Kidney capillary endothelial cell (primary cell): Measurements from ENCODE around the gene JADE1.

Source experiments
- DNase-seq: peaks from one replicate; pipeline ENCODE4 v3.0.0-alpha.2; 2018; ENCODE audit warnings: low spot score

The JADE1 gene

GRCh38 chr4:128810871-128811570 is 1.5 kb downstream of the JADE1 start:
- DNase-seq, result peak; percentile 48

DNA sequence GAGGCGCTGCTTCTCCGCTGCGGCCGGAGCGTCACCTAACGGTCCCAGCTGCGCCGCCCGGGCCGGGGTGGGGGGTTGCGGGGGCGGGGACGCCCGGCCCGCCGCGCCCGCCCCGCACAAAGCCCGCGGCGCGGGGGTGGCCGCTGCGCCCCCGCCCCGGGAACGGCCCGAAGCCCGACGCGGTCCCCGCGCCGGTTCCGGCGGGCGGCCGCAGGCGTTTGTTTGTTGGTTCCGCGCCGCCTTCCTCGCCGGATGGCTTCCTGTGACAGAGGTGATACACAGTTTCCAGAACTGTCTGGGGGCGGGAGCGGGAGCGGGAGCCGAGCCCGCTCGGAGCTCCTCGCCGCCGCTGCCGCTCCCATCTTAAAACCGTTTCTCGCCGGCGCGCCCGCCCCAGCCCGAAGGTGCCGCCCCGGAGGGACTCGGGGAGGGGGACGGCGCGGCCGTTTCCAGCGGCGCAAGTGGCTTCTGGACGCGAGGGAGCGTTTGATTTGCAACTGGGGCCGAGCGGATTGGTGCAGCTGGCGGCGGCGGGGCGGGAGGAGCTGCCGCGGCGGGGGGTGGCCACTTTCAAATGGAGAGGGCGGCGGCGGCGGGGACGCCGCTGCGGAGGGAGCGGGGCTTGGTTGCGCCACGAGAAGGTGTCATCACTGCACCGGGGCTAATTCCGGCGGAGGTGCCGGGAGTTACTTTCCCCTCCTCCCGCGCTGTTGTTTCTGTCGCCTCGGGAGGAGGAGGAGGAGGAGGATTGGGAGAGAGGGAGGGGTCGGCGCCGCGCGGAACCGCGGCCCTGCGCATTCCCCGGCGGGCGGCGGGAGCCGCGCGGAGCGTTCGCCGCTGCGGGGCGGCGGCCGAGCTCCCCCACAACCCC is 2.3 kb downstream of the JADE1 start:
- DNase-seq, result peak; percentile 67

- peak; percentile 52 for DNase-seq
Measured at GRCh38 chr4:128812442-128813235, 3.1 kb downstream of the JADE1 start.

- DNase-seq, result no peak
Measured at GRCh38 chr4:128813965-128814364, 4.5 kb downstream of the JADE1 start.

- DNase-seq, result no peak
Measured at GRCh38 chr4:128818442-128818841, 8.9 kb downstream of the JADE1 start.

- no peak for DNase-seq
Measured at GRCh38 chr4:128819082-128819742, 9.7 kb downstream of the JADE1 start.

- DNase-seq, result no peak
Measured at GRCh38 chr4:128820671-128821070, 11.2 kb downstream of the JADE1 start.

DNA sequence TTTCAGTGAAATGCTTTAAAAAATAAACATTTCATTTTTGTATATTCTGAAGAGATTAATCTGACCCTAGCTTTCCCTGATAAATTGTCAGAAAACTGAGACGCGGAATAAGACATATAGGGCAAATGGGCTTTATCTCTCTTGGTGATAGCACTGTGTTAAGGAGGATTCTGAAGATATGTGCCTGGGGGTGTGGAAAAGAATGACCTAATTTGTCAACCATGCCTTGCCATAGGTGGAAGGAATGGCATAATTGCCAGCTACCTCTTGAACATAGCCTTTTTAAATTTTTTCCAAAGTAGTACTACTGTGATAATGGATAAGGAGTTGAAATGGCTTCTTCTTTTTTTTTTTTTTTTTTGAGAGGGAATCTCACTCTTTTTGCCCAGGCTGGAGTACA is 11.7 kb downstream of the JADE1 start:
- DNase-seq, result no peak

GRCh38 chr4:128823025-128823661 is 13.6 kb downstream of the JADE1 start:
- DNase-seq, result peak; percentile 60

DNA sequence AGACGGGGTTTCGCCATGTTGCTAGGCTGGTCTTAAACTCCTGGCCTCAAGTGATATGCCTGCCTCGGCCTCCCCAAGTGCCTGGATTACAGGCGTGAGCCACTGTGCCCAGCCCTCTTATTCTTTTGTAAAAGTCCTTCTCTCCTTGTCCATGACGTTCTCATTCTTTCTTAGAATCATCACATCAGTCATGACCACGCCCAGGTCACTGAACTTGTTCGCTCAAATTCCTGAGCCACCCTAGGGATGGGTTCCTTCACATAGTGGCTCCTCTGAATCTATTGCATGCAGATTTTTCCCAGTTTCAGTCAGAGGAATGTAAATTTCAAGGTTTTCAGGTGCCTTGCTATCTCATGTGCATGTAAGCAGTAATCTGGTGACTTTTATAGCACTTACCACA is 15.7 kb downstream of the JADE1 start:
- no peak for DNase-seq

DNA sequence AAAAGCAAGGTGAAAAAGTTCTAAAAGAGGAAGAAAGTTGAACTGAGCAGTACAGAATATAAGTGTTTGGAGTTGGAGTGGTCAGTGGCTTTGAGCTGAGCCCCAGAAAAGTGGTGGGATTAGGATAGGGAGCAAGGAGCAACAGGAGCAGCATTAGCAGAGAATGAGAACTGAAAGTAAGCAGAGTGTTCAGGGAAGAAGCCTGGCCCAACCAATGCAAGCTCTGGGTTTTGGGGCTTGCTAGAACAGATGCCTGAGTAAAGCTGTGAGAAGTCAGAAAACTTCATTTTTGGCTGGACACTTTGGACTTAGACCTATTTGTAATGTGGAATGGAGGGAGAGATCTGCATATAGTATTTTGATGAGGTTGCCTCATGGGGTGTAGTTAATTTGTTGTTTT is 17.8 kb downstream of the JADE1 start:
- DNase-seq, result no peak

DNA sequence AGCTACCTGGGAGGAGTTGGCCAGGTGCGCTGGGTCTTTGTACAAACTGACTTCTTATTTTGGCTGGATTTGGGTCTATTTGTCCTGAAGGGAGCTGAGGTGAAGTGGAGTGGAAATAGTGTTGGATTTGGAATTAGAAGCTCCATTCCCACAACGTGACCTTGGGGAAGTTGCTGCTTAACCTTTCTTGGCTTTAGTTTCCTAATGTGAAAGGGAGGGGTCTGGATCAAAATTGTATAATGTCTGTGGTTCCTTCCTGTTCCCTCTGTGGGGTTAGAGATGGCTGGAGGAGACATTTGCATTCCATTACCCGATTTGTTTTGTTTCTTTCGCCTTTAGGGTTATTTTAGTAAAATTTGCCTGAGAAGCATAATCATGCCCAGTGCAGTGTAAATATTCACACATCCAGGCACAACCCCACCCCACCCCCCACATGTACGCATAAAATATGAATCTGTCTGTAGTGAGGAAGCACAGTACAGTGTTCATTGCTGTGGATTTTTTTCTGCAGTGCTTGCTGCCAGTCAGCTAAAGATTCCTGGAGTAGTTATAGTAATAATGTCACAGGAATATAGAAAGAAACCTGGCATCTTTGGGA is 21.5 kb downstream of the JADE1 start:
- no peak for DNase-seq

GRCh38 chr4:128831531-128832242 is 22.2 kb downstream of the JADE1 start:
- no peak for DNase-seq

DNA sequence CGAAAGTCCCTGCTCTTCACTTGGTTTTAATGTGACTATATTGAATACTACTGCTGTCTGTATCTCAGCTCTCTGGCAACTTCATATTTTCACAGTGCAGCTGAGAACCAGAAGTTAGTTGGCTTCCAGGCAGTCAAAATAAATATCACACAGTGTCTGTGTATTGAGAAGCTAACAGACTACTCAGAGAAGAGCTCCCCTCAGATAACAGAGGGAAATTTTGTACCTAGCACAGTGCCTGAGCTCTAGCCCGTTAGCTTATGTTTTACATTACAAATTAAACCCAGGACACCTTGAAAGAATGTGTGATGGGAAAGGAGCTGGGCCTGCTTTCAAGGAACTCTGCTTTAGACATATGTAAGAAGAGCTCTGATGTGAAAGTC is 22.7 kb downstream of the JADE1 start:
- DNase-seq, result no peak

GRCh38 chr4:128835498-128836222 is 26.2 kb downstream of the JADE1 start:
- DNase-seq, result no peak

GRCh38 chr4:128837198-128837597 is 27.7 kb downstream of the JADE1 start:
- no peak for DNase-seq

- no peak for DNase-seq
Measured at GRCh38 chr4:128837679-128838078, 28.2 kb downstream of the JADE1 start.

DNA sequence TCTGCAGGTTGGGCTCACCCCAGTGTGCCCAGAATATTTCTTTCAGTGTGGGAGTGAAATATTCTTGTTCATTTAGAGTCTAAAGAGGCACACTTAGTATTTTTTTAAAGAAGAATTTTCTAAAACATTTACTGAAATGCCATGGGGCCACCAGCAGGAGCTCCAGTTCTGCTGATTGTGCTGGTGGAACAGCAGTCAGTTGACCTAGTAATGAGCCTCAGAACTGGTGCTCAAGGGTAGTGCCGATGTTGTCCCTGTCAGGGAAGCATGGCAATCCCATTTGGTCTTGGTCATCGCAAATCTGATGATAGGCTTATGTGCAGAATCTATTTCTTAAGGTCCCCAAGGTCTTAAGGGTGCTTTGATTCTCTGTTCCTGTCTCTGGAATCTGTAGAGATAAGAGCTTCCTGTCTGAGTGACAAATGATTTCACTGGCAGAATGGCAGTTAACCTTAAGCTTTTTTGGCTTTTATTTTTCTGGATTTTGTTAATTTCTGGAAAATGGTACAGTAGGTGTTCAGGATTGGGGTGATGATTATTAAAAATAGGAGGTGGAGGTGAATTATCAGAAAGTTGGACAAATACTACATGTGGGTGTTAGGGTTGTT is 31.3 kb downstream of the JADE1 start:
- no peak for DNase-seq

DNA sequence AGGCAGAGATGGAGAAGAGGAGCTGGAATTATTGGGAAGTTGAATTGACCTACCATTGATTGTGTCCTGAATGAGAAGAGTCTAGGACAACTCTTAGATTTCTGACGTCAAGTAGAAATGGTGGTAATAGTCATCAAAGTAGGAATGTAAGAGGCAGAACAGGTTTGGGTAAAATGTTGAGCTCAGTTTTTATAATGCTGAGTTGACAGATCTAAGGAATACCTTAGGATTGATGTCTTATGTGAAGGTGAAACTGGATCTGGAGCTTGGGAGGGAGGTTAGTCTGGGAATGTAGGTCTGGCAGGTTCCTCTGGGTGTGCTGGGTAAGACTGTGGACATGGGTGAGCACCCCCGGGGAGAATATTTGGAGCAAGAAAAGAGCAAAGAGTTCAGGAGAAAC is 31.9 kb downstream of the JADE1 start:
- no peak for DNase-seq
